Stimulated activated naive CD8-positive, alpha-beta T cell treated with anti-CD3 and anti-CD28 coated beads, Interleukin-15, amount 100 ng/mL, for 72 hours (primary cell): ENCODE data around the gene GPR180.
A peak's percentile ranks its signal among the peaks of the same experiment; 100 is the strongest.
"Not testable (repeated sequence)": the region's sequence is repeated elsewhere in the genome, so short reads cannot be mapped to it uniquely, and the experiment has no call there.

ENCODE experiments used
- ATAC-seq: fragments of 150-1000 bp; cut with Tn5 transposase; 2 replicates; pipeline ENCODE4 v1.10.0; 2021; ENCODE audit warnings: mild to moderate bottlenecking, moderate library complexity
- DNase-seq, 2 donors: peaks; one replicate each; pipeline ENCODE4 v3.0.0; 2021 to 2022
- H3K27ac Mint-ChIP-seq, 2 donors: one replicate each; pipeline ENCODE4 v1.8.0; 2022; ENCODE audit warnings: mild to moderate bottlenecking in 2 of 2, mixed read lengths in 2 of 2, moderate library complexity in 2 of 2
- H3K27me3 Mint-ChIP-seq: one replicate; pipeline ENCODE4 v1.8.0; 2022; ENCODE audit warnings: mixed read lengths
- H3K4me1 Mint-ChIP-seq: one replicate; pipeline ENCODE4 v1.8.0; 2022; ENCODE audit warnings: mild to moderate bottlenecking, mixed read lengths
- H3K4me3 Mint-ChIP-seq, 2 donors: one replicate each; pipeline ENCODE4 v1.8.0; 2022; ENCODE audit warnings: mild to moderate bottlenecking in 2 of 2, mixed read lengths in 2 of 2, moderate library complexity in 1 of 2
- H3K9me3 Mint-ChIP-seq, 2 donors: one replicate each; pipeline ENCODE4 v1.8.0; 2022; ENCODE audit warnings: mixed read lengths in 2 of 2

GPR180 gene

DNA sequence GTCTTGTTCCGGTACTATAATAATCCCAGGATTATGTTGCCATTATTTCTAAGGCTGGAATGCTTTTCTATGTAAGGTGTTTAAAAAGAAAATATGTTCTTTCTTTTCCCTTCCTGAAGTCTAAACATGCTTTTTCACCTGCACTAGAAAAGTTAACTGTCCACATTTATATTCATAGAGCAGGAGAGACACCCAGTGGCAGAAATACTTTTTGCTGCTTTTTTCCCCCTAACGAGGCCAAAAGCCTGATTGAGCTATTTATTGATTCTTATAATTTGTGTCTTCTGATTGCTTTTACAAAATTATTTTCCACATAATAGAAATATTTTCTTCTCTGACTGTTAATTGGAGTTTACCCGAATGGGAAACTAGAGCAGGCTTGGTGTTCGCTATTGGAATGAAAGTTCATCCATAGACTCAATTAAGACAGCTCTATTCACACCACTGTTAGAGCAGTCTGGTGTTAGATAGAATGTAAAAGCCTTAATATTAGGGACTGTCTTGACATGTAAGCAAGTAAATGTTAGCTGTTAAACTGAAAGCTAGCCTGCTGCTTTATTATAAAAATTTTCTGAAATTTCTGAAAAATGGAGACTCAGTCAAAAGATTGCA lies 15.8 kb downstream of the GPR180 start:
- H3K4me1 Mint-ChIP-seq = peaks cover 7% of the 10 kb centered on the region
- H3K27me3 Mint-ChIP-seq = no peaks in the 10 kb centered on the region
- H3K27ac Mint-ChIP-seq = no peak overlapping the region
- DNase-seq (peak in 1 of 2 donors; percentile 29), ATAC-seq (peak; percentile 67)
- no peaks in the 10 kb centered on the region for H3K9me3 Mint-ChIP-seq
- H3K4me3 Mint-ChIP-seq = no peak overlapping the region

DNA sequence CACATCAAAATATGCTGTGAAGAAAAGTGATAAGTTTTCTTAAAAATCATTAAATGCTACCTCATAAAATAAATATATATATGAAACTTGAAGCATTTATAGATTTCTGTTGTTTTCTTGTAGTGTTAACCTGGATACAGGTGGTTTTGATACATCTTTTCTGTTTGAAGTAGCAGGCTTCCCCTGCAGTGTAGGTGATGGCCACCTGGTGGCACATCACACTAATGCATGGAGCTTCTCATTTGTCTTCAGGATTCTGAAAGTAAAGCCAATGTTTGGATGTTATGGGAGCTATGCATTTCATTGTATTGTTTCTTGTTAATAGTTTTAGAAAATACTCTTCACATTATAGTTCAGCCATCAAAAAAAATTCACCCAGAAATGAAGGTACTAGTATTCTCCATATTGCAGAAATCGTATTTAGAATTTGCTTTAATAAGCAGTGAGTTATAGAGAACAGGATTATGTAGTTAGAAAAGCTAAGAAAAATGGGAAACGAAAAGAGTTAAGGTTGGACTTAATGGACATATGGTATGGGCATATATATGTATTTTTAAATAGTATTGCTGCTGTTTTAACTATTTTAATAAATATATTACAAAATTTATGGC lies 18.7 kb downstream of the GPR180 start:
- ATAC-seq = peak; percentile 49
- no peak for DNase-seq
- no peak overlapping the region for H3K27ac Mint-ChIP-seq
- no peak overlapping the region for H3K4me3 Mint-ChIP-seq
- peaks cover 7% of the 10 kb centered on the region for H3K4me1 Mint-ChIP-seq
- H3K9me3 Mint-ChIP-seq = no peaks in the 10 kb centered on the region
- H3K27me3 Mint-ChIP-seq = no peaks in the 10 kb centered on the region

DNA sequence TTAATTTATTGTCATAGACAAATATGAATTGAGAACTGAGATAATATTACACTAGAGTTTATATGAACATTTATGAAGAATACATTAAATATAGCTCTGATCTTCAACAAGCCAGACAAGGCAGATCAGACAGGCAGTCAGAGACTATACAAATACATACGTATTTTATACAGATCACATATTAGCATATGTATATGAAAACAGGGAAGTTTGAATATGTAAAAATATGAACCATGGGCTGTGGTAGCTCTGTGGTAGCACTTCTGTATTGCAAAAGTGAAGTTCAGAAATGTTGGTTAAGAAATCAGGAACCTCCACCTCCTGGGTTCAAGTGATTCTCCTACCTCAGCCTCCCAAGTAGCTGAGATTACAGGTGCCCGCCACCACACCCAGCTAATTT lies 20.7 kb downstream of the GPR180 start:
- no peak overlapping the region for H3K27ac Mint-ChIP-seq
- ATAC-seq (no peak), DNase-seq (no peak)
- H3K9me3 Mint-ChIP-seq = no peaks in the 10 kb centered on the region
- no peak overlapping the region for H3K4me3 Mint-ChIP-seq
- no peaks in the 10 kb centered on the region for H3K27me3 Mint-ChIP-seq
- no peaks in the 10 kb centered on the region for H3K4me1 Mint-ChIP-seq

DNA sequence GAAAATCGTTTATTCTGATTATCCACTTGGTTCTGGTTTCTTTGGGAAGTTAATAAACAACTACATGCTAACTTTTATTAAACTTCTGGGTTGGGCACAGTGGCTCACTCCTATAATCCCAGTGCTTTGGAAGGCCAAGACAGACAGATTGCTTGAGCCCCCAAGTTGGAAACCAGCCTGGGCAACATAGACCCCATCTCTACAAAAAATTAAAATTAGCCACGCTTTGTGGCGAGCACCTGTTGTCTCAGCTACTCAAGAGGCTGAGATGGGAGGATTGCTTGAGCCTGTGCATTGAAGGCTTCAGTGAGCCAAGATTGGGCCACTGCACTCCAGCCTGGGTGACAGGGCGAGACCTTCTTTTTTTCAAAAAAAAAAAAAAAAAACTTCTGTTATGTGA lies 21.7 kb downstream of the GPR180 start:
- DNase-seq (no peak), ATAC-seq (no peak)
- H3K27me3 Mint-ChIP-seq = no peaks in the 10 kb centered on the region
- H3K9me3 Mint-ChIP-seq = no peaks in the 10 kb centered on the region
- no peak overlapping the region for H3K27ac Mint-ChIP-seq
- no peak overlapping the region for H3K4me3 Mint-ChIP-seq
- no peaks in the 10 kb centered on the region for H3K4me1 Mint-ChIP-seq

- H3K4me3 Mint-ChIP-seq = no peak overlapping the region
- H3K27ac Mint-ChIP-seq = no peak overlapping the region
- DNase-seq = no peak
- no peaks in the 10 kb centered on the region for H3K27me3 Mint-ChIP-seq
- H3K4me1 Mint-ChIP-seq = no peaks in the 10 kb centered on the region
- H3K9me3 Mint-ChIP-seq = no peaks in the 10 kb centered on the region
- no peak for ATAC-seq
Measured at GRCh38 chr13:94630858-94631257, 29.2 kb downstream of the GPR180 start.

GRCh38 chr13:94632226-94632980 lies 30.7 kb downstream of the GPR180 start:
- peak; percentile 53 for ATAC-seq
- Mint-ChIP-seq H3K27ac (no peak overlapping the region), H3K4me3 (no peak overlapping the region), H3K9me3 (no peaks in the 10 kb centered on the region), H3K4me1 (no peaks in the 10 kb centered on the region), H3K27me3 (no peaks in the 10 kb centered on the region)
- DNase-seq = no peak

DNA sequence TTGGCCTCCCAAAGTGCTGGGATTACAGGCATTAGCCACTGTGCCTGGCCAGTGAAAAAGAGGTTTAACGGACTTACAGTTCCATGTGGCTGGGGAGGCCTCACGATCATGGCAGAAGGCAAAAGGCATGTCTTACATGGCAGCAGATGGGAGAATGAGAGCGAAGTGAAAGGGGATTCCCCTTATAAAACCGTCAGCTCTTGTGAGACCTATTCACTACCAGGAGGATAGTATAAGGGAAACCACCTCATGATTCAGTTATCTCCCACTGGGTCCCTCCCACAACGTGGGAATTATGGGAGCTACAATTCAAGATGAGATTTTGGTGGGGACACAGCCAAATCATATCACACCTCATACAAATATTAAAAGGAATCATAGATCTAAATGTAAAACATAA lies 34.4 kb downstream of the GPR180 start:
- H3K27me3 Mint-ChIP-seq, H3K4me1 Mint-ChIP-seq, DNase-seq, H3K27ac Mint-ChIP-seq, ATAC-seq, H3K9me3 Mint-ChIP-seq, H3K4me3 Mint-ChIP-seq: not testable (repeated sequence)

- peaks cover 7% of the 10 kb centered on the region for H3K27me3 Mint-ChIP-seq
- H3K9me3 Mint-ChIP-seq = peaks cover 0 to 7% of the 10 kb centered on the region in 2 donors
- no peak for ATAC-seq
- H3K4me1 Mint-ChIP-seq = no peaks in the 10 kb centered on the region
- H3K4me3 Mint-ChIP-seq = no peak overlapping the region
- no peak for DNase-seq
- no peak overlapping the region for H3K27ac Mint-ChIP-seq
Measured at GRCh38 chr13:94636942-94637578, 35.4 kb downstream of the GPR180 start.

DNA sequence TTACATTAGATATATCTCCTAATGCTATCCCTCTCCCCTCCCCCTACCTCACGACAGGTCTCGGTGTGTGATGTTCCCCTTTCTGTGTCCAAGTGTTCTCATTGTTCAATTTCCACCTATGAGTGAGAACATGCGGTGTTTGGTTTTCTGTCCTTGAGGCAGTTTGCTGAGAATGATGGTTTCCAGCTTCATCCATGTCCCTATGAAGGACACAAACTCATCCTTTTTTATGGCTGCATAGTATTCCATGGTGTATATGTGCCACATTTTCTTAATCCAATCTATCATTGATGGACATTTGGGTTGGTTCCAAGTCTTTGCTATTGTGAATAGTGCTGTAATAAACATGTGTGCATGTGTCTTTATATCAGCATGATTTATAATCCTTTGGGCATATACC lies 36.0 kb downstream of the GPR180 start:
- H3K4me3 Mint-ChIP-seq, DNase-seq, H3K27ac Mint-ChIP-seq, H3K27me3 Mint-ChIP-seq, H3K9me3 Mint-ChIP-seq, H3K4me1 Mint-ChIP-seq, ATAC-seq: not testable (repeated sequence)

DNA sequence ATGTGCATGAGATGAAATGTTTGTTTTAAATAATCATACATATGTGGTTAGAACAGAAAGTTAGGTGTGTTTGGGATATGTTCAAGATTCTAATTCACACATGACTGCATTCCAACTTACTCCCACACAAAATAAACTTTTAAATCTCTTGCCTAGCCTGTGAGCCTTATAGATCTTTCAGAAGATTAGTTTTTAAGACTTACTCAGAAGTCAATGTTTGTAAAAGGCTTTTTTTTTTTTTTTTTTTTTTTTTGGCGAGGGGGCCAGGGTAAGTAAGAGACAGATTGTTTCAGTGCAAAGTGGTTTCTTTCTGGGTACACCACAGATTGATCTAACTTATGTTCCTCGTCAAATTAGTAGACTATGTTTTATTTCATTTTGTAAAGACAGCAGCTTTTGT lies 39.1 kb downstream of the GPR180 start:
- ATAC-seq (no peak), DNase-seq (no peak)
- Mint-ChIP-seq H3K27me3 (peaks cover 7% of the 10 kb centered on the region), H3K9me3 (peaks cover 0 to 7% of the 10 kb centered on the region in 2 donors), H3K4me3 (no peak overlapping the region), H3K27ac (no peak overlapping the region), H3K4me1 (no peaks in the 10 kb centered on the region)

GRCh38 chr13:94641409-94641941 lies 39.8 kb downstream of the GPR180 start:
- no peaks in the 10 kb centered on the region for H3K4me1 Mint-ChIP-seq
- no peak overlapping the region for H3K4me3 Mint-ChIP-seq
- peaks cover 7% of the 10 kb centered on the region for H3K27me3 Mint-ChIP-seq
- DNase-seq = no peak
- ATAC-seq = no peak
- peaks cover 0 to 7% of the 10 kb centered on the region in 2 donors for H3K9me3 Mint-ChIP-seq
- H3K27ac Mint-ChIP-seq = no peak overlapping the region

- Mint-ChIP-seq H3K9me3 (no peaks in the 10 kb centered on the region), H3K4me3 (no peak overlapping the region), H3K27me3 (no peaks in the 10 kb centered on the region), H3K27ac (peak overlapping the region in 1 of 2 donors; percentile 24), H3K4me1 (no peaks in the 10 kb centered on the region)
- DNase-seq = no peak
- ATAC-seq = no peak
Measured at GRCh38 chr13:94646904-94647303, 45.2 kb downstream of the GPR180 start.

DNA sequence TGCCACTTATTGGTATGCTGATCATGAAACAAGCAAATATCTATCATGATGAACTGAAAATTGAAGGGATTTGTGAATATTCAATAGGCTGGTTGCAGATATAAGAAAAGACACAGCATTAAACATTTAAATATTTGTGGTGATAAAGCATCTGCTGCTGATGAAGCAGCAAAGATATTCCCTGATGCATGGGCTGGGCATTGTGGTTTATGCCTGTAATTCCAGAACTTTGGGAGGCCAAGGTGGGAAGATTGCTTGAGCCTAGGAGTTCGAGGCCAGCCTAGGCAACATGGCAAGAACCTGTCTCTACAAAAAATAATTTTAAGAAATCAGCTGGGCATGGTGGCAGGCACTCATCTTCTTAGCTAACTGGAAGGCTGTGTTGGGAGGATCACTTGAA lies 54.5 kb downstream of the GPR180 start:
- no peak for DNase-seq
- Mint-ChIP-seq H3K9me3 (no peaks in the 10 kb centered on the region), H3K27me3 (peaks cover 25% of the 10 kb centered on the region), H3K27ac (no peak overlapping the region), H3K4me3 (peak overlapping the region in 1 of 2 donors; percentile 17), H3K4me1 (peaks cover 15% of the 10 kb centered on the region)
- no peak for ATAC-seq

DNA sequence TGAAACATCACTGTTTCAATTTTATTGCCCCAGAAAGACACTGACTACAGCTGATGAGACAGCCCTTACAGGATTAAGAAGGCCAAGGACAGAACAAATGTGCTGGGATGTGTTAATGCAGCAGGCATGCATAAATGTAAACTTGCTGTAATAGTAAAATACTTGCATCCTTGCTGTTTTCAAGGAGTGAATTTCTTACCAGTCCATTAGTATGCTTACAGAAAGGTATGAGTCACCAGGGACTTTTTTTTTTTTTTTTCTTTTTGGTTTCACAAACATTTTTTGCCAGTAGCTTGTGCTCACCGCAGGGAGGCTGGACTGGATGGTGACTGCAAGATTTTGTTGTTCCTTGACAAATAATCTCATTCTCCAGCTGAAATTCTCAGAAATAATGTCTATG lies 55.1 kb downstream of the GPR180 start:
- H3K27me3 Mint-ChIP-seq = peaks cover 31% of the 10 kb centered on the region
- H3K4me1 Mint-ChIP-seq = peaks cover 15% of the 10 kb centered on the region
- H3K4me3 Mint-ChIP-seq = no peak overlapping the region
- H3K9me3 Mint-ChIP-seq = no peaks in the 10 kb centered on the region
- DNase-seq (peak in 1 of 2 donors; percentile 19), ATAC-seq (peak; percentile 92)
- H3K27ac Mint-ChIP-seq = peak overlapping the region in 1 of 2 donors; percentile 75

DNA sequence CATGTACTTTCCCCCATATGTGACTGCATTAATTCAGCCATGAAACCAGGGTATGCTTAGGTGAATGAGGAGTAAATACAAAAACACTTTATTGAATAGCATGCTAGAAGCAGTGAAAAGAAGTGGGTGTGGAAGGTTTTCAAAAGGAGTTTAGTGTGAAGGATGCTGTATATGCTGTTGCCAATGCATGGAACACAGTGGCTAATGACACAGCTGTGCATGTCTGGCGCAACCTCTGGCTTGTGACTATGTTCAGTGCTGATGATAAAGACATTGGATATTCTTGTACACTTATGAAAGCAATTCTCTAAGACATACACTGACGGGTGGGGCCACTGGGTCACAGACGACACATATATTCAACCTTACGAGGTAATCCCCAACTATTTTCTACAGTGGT lies 55.5 kb downstream of the GPR180 start:
- Mint-ChIP-seq H3K9me3 (no peaks in the 10 kb centered on the region), H3K4me3 (no peak overlapping the region), H3K4me1 (peaks cover 16% of the 10 kb centered on the region), H3K27ac (no peak overlapping the region), H3K27me3 (peaks cover 35% of the 10 kb centered on the region)
- DNase-seq (no peak), ATAC-seq (peak; percentile 67)
